Measurements from ENCODE around the gene CCNF. TPM values are rescaled to one million over a fixed set of nuclear protein-coding genes. Genes with fewer than 3 reads are reported as not detected.

Gene CCNF
- total and polyA plus RNA-seq, 4 donors, result 0.88 to 46.3 (median 1.8) TPM

DNA sequence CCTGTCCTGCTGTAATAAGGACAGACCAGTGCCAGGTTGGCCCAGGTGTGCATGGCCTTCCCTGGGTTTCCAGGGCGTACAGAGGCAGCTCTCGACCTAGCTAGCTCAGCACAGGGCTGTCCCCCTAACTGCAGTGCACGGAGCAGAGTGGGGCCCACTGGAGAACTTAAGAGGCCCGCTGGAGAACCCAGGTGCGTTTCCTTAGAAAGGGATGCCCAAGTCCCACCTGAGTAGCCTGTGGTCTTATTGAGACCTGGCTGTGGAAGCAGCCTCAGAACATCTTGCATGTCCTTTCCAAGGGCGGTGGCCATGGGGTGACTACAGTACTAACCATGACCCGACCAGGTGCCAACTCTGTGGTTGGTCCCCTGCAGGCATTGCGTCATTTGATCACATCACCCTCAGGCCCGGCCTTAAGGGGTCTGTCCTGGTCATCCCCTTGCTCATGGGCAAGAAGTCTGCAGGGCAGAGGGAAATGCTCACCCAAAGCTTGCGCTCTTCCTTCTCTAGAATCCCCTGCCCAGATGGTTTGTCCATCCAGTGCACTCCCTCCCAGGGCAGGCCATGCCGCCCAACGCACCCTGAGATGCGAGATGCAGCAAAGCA, 3.3 kb upstream of the CCNF start (continued):
- TF ChIP-seq REST (IDR thresholded peaks at IDR 0.05), result no peak

- 96% methylated on average over 6 of the region's 6 CpGs for WGBS
- TF ChIP-seq HNF4G (IDR thresholded peaks at IDR 0.05), result no peak
- no peak for TF ChIP-seq HNF4A (conservative IDR thresholded peaks at IDR 0.05)
- TF ChIP-seq RXRA (IDR thresholded peaks at IDR 0.05), result no peak
- TF ChIP-seq, protein P1, sequence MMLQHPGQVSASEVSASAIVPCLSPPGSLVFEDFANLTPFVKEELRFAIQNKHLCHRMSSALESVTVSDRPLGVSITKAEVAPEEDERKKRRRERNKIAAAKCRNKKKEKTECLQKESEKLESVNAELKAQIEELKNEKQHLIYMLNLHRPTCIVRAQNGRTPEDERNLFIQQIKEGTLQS (IDR thresholded peaks at IDR 0.05), result no peak
- TF ChIP-seq REST (IDR thresholded peaks at IDR 0.05), result no peak
- TF ChIP-seq RAD21 (IDR thresholded peaks at IDR 0.05), result no peak
- TF ChIP-seq JUND (IDR thresholded peaks at IDR 0.05), result no peak
- TF ChIP-seq ZBTB33 (IDR thresholded peaks at IDR 0.05), result no peak
- TF ChIP-seq TAF1 (conservative IDR thresholded peaks at IDR 0.05), result no peak
- TF ChIP-seq NR2F2 (IDR thresholded peaks at IDR 0.05), result no peak
- TF ChIP-seq, protein P2, sequence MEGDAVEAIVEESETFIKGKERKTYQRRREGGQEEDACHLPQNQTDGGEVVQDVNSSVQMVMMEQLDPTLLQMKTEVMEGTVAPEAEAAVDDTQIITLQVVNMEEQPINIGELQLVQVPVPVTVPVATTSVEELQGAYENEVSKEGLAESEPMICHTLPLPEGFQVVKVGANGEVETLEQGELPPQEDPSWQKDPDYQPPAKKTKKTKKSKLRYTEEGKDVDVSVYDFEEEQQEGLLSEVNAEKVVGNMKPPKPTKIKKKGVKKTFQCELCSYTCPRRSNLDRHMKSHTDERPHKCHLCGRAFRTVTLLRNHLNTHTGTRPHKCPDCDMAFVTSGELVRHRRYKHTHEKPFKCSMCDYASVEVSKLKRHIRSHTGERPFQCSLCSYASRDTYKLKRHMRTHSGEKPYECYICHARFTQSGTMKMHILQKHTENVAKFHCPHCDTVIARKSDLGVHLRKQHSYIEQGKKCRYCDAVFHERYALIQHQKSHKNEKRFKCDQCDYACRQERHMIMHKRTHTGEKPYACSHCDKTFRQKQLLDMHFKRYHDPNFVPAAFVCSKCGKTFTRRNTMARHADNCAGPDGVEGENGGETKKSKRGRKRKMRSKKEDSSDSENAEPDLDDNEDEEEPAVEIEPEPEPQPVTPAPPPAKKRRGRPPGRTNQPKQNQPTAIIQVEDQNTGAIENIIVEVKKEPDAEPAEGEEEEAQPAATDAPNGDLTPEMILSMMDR (IDR thresholded peaks at IDR 0.05; ENCODE audit: low read depth, low read length, missing input control), result no peak
- no peak for TF ChIP-seq YY1 (IDR thresholded peaks at IDR 0.05)
- no peak for TF ChIP-seq SP1 (IDR thresholded peaks at IDR 0.05)
- TF ChIP-seq GABPA (IDR thresholded peaks at IDR 0.05 in 1 of 2, conservative IDR thresholded peaks at IDR 0.05 in 1 of 2), result no peak
- no peak for TF ChIP-seq EGR1 (IDR thresholded peaks at IDR 0.05; ENCODE audit: low read depth in 2 of 2)
- no peak for TF ChIP-seq FOXA1 (IDR thresholded peaks at IDR 0.05)
- Histone ChIP-seq H3K4me1 (ENCODE audit: control insufficient read depth in 4 of 4, insufficient read depth in 4 of 4, low read length in 3 of 4) (peaks cover 3 to 19% (median 9%) of the 10 kb centered on the region in 4 donors), H3K36me3 (ENCODE audit: control insufficient read depth in 4 of 4, insufficient read depth in 3 of 4, low read depth in 1 of 4, low read length in 3 of 4) (no peaks in the 10 kb centered on the region), H3K27ac (ENCODE audit: low read depth in 1 of 2, low read length in 2 of 2) (no peak overlapping the region), H3K9me3 (ENCODE audit: control insufficient read depth in 4 of 4, low read length in 3 of 4) (no peaks in the 10 kb centered on the region), H3K27me3 (ENCODE audit: control insufficient read depth in 4 of 4, insufficient read depth in 4 of 4, low read length in 3 of 4) (no peaks in the 10 kb centered on the region), H3K4me3 (ENCODE audit: low read depth in 1 of 3, low read length in 3 of 3) (no peak overlapping the region), H3K9ac (ENCODE audit: low read depth in 1 of 2, low read length in 2 of 2) (no peak overlapping the region)
- DNase-seq (ENCODE audit: low spot score), result no peak
Observed at GRCh38 chr16:2426941-2427361, 2.3 kb upstream of the CCNF start.
